Measurements from ENCODE around the gene CLIC4. TPM values are rescaled to one million over a fixed set of nuclear protein-coding genes. Genes with fewer than 3 reads are reported as not detected.
"Not testable (repeated sequence)": the region's sequence is repeated elsewhere in the genome, so short reads cannot be mapped to it uniquely, and the experiment has no call there.

The CLIC4 gene
- total RNA-seq, 1 experiment from 2014 or later: 123 TPM

- Histone ChIP-seq H3K4me2 (no peak overlapping the region), H3K4me3 (no peak overlapping the region), H3K9me3 (ENCODE audit: insufficient read depth, low read depth) (no peaks in the 10 kb centered on the region), H3K4me1 (replicated peaks; ENCODE audit: insufficient read depth) (peaks cover 33% of the 10 kb centered on the region), H2AFZ (no peak overlapping the region), H3K27me3 (ENCODE audit: insufficient read depth, low read depth) (no peaks in the 10 kb centered on the region), H4K20me1 (ENCODE audit: insufficient read depth) (no peaks in the 10 kb centered on the region), H3K79me2 (ENCODE audit: low read depth) (no peaks in the 10 kb centered on the region), H3K36me3 (ENCODE audit: low read depth) (no peaks in the 10 kb centered on the region), H3F3A (ENCODE audit: insufficient read depth, low read depth) (peaks cover 39% of the 10 kb centered on the region), H3K9me2 (ENCODE audit: insufficient read depth) (no peaks in the 10 kb centered on the region), H3K27ac (no peak overlapping the region)
- no peak for DNase-seq
- no TSS peak for BruUV-seq (replicated peaks)
- ChIA-PET CTCF (no interaction called here), POLR2A (ENCODE audit: unreplicated experiment) (no interaction called here)
- intact Hi-C loops (cut with micrococcal nuclease; ENCODE audit: unreplicated experiment): no loop called here
- TF ChIP-seq CTCF (conservative IDR thresholded peaks at IDR 0.05) (no peak), EZH2 (IDR thresholded peaks at IDR 0.05; ENCODE audit: low read depth) (no peak)
These were observed 23.7 kb upstream of the CLIC4 start for GRCh38 chr1:24721533-24721932.

GRCh38 chr1:24722073-24723035, 22.9 kb upstream of the CLIC4 start:
- H3K36me3 ChIP-seq (ENCODE audit: low read depth); H2AFZ ChIP-seq; H3K9me3 ChIP-seq (ENCODE audit: insufficient read depth, low read depth); H3K79me2 ChIP-seq (ENCODE audit: low read depth); H3K4me2 ChIP-seq; H3K4me3 ChIP-seq; H3K27me3 ChIP-seq (ENCODE audit: insufficient read depth, low read depth); DNase-seq; H4K20me1 ChIP-seq (ENCODE audit: insufficient read depth); intact Hi-C loops (cut with micrococcal nuclease; ENCODE audit: unreplicated experiment); H3K27ac ChIP-seq; H3K9me2 ChIP-seq (ENCODE audit: insufficient read depth): not testable (repeated sequence)
- peaks cover 33% of the 10 kb centered on the region for H3K4me1 ChIP-seq (replicated peaks; ENCODE audit: insufficient read depth)
- CTCF ChIA-PET: interaction anchor here (0.6 to 1.1 kb wide), 3 partner anchors 10 to 305 kb away, joined by 3 read pairs; no protein-coding TSS in a partner anchor
- POLR2A ChIA-PET (ENCODE audit: unreplicated experiment): interaction anchor here (0.6 kb wide), 1 partner anchor 23 kb away, joined by 3 read pairs; the partner anchor contains the start of gene CLIC4
- H3F3A ChIP-seq (ENCODE audit: insufficient read depth, low read depth): peaks cover 39% of the 10 kb centered on the region
- BruUV-seq (replicated peaks): TSS peak; percentile 4

GRCh38 chr1:24724345-24725208, 20.7 kb upstream of the CLIC4 start:
- Histone ChIP-seq H4K20me1 (ENCODE audit: insufficient read depth) (no peaks in the 10 kb centered on the region), H3K79me2 (ENCODE audit: low read depth) (no peaks in the 10 kb centered on the region), H3F3A (ENCODE audit: insufficient read depth, low read depth) (peaks cover 31% of the 10 kb centered on the region), H3K36me3 (ENCODE audit: low read depth) (no peaks in the 10 kb centered on the region), H3K4me1 (replicated peaks; ENCODE audit: insufficient read depth) (peaks cover 22% of the 10 kb centered on the region), H2AFZ (peak overlapping the region; percentile 74), H3K27ac (peak overlapping the region; percentile 87), H3K27me3 (ENCODE audit: insufficient read depth, low read depth) (no peaks in the 10 kb centered on the region), H3K4me2 (peak overlapping the region; percentile 80), H3K9me3 (ENCODE audit: insufficient read depth, low read depth) (no peaks in the 10 kb centered on the region), H3K4me3 (peak overlapping the region; percentile 63; the same call in 1 of the 2 replicates), H3K9me2 (ENCODE audit: insufficient read depth) (no peaks in the 10 kb centered on the region)
- BruUV-seq (replicated peaks): no TSS peak
- peak; percentile 86 to 87 for DNase-seq
- ChIA-PET CTCF (interaction anchor here (1.3 kb wide), 1 partner anchor 36 kb away, joined by 8 read pairs; no protein-coding TSS in a partner anchor), POLR2A (ENCODE audit: unreplicated experiment) (interaction anchor here (0.6 to 1.0 kb wide), 13 partner anchors 11 to 615 kb away, joined by 3 to 23 read pairs (median 5); partner anchors contain the start of gene CLIC4)
- no peak for TF ChIP-seq EZH2 (IDR thresholded peaks at IDR 0.05; ENCODE audit: low read depth)
- intact Hi-C loops (cut with micrococcal nuclease; ENCODE audit: unreplicated experiment): loop anchor here (1.0 to 2.0 kb wide), 3 partner anchors 20 to 36 kb away; partner anchors contain the start of gene CLIC4
